Vagina (tissue), 2 donors: ENCODE data around the gene SH3BP2. TPM values are rescaled to one million over a fixed set of nuclear protein-coding genes. Genes with fewer than 3 reads are reported as not detected.

ENCODE experiments used
- DNase-seq, 2 donors: peaks; one replicate each; pipeline ENCODE4 v3.0.0-alpha.2; 2017; ENCODE audit errors: extremely low spot score in 2 of 2
- H3K27ac ChIP-seq: fragments of 200-600 bp; sonication (generic); one replicate; pipeline ENCODE4 v1.5.1; 2019
- H3K27me3 ChIP-seq: fragments of 200-600 bp; sonication (generic); one replicate; pipeline ENCODE4 v1.5.1; 2019
- H3K36me3 ChIP-seq, 2 donors: fragments of 200-600 bp; sonication (generic); one replicate each; pipeline ENCODE4 v1.5.1; 2017 to 2019
- H3K4me1 ChIP-seq: fragments of 200-600 bp; sonication (generic); one replicate; pipeline ENCODE4 v1.5.1; 2019
- H3K4me3 ChIP-seq, 2 donors: fragments of 200-600 bp; sonication (generic); 1 replicate in 1 of 2; 2 replicates in 1 of 2; pipeline ENCODE4 v1.5.1; 2016 to 2019
- H3K9me3 ChIP-seq: fragments of 200-600 bp; sonication (generic); one replicate; pipeline ENCODE4 v1.5.1; 2019
- POLR2A ChIP-seq, 2 donors: fragments of 450-650 bp; IDR thresholded peaks; one replicate each; pipeline ENCODE4 v1.6.1; 2017; ENCODE audit warnings: antibody characterized with exemption in 2 of 2, mild to moderate bottlenecking in 2 of 2, moderate library complexity in 2 of 2
- POLR2AphosphoS5 ChIP-seq, 2 donors: sonication (generic); formaldehyde crosslinking; IDR thresholded peaks; one replicate each; pipeline ENCODE4 v1.9.0; 2017; ENCODE audit warnings: antibody characterized with exemption in 2 of 2, mild to moderate bottlenecking in 2 of 2, low read depth in 1 of 2; ENCODE audit not compliant: insufficient read depth in 1 of 2
- intact Hi-C: fragments of 100-400 bp; cut with DNase I; formaldehyde crosslinking; loops from one replicate; pipeline ENCODE4 v1.15.1; 2023
- total RNA-seq: library from RNA; depleted of rRNA; stranded (reverse); fragments of >200 nt; gene quantifications from one replicate; pipeline ENCODE4 v1.2.3, GENCODE V29; 2016
- TF ChIP-seq, protein P1 (sequence below), 3 experiments: fragments of 450-650 bp in 2 of 3; fragments of 200-600 bp in 1 of 3; sonication (generic) in 1 of 3; IDR thresholded peaks; one replicate each; pipeline ENCODE4 v1.5.1; 2017 to 2019; ENCODE audit warnings: antibody characterized with exemption in 3 of 3, mild to moderate bottlenecking in 2 of 3, moderate library complexity in 2 of 3

SH3BP2 gene
- total RNA-seq, 1 donor from 2014 or later, result 102 TPM

DNA sequence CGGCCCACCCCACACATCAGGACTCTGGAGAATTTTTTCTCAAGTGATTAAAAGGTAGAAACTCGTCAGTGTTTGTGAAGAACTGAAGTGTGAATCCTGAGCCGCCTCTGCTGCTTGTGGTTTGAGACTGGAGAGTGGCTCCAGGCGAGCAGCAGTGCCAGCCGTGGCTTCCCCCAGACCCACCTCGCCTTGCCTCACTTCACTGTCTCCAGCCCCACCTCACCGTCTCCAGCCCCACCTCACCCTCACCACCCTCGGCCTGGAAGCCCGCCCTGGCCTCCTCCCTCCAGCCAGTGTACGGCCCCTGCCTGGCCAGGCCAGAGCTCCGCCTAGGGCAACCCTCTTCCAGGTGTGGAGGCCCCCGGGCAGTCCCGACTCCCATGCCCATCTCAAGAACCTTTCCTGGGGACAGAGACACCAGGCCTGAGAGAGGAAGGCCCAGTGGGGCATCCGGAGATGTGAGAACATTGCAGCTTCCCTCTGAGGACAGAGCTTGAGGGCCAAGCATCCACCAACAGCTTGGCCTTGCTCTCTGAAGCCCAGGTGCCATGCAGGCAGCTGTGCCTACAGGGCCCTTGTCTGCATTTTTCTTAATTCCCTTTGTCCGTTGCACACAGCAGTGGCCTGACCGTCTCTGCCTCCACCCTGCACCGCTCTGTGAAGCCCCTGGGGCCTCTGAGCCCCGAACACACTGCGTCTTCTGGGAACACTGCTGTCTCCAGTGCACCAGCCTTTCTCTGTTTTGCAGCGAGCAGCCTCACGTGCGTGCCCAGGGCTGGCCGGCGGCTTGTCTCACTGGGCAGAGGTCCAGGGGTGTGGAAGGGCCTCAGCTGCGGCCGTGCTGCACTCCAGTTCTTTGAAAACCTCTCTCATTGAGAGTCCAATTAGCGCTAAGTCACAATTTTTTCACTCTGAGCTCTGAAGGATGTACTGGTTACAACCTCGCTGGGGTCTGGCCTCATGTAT lies 13.8 kb downstream of the SH3BP2 start:
- peak overlapping the region; percentile 81 for H3K27ac ChIP-seq
- H3K9me3 ChIP-seq, result no peaks in the 10 kb centered on the region
- peaks cover 90% of the 10 kb centered on the region for H3K4me1 ChIP-seq
- no peak for DNase-seq
- no peaks in the 10 kb centered on the region for H3K27me3 ChIP-seq
- H3K4me3 ChIP-seq, result no peak overlapping the region
- no peaks in the 10 kb centered on the region for H3K36me3 ChIP-seq
- intact Hi-C loops, result no loop called here
- no peak for TF ChIP-seq POLR2A (IDR thresholded peaks at IDR 0.05)
- TF ChIP-seq, protein P1, sequence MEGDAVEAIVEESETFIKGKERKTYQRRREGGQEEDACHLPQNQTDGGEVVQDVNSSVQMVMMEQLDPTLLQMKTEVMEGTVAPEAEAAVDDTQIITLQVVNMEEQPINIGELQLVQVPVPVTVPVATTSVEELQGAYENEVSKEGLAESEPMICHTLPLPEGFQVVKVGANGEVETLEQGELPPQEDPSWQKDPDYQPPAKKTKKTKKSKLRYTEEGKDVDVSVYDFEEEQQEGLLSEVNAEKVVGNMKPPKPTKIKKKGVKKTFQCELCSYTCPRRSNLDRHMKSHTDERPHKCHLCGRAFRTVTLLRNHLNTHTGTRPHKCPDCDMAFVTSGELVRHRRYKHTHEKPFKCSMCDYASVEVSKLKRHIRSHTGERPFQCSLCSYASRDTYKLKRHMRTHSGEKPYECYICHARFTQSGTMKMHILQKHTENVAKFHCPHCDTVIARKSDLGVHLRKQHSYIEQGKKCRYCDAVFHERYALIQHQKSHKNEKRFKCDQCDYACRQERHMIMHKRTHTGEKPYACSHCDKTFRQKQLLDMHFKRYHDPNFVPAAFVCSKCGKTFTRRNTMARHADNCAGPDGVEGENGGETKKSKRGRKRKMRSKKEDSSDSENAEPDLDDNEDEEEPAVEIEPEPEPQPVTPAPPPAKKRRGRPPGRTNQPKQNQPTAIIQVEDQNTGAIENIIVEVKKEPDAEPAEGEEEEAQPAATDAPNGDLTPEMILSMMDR (IDR thresholded peaks at IDR 0.05), result no peak
- TF ChIP-seq POLR2AphosphoS5 (IDR thresholded peaks at IDR 0.05; ENCODE audit: insufficient read depth in 1 of 2, low read depth in 1 of 2), result no peak

DNA sequence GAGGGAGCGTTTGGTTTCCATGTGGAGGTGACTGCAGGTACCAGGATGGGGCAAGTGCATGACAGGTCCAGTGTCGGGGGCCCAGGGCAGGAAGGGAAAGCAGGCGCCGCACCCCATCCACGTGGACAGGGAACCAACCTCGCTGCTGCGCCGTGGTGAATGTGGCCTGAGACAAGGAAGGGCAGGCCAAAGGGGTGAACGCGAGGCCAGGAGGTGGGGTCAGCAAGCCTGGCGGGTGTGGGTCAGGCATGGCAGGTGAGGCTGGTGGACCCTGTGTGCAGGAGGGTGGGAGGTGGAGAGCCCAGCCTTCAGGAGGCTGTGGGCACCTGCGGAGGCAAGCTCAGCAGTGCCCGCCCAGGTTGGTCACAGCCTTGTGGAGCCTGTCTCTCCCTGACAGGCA lies 14.7 kb downstream of the SH3BP2 start:
- H3K4me1 ChIP-seq, result peaks cover 92% of the 10 kb centered on the region
- H3K4me3 ChIP-seq, result no peak overlapping the region
- intact Hi-C loops, result no loop called here
- H3K9me3 ChIP-seq, result no peaks in the 10 kb centered on the region
- no peaks in the 10 kb centered on the region for H3K27me3 ChIP-seq
- TF ChIP-seq POLR2AphosphoS5 (IDR thresholded peaks at IDR 0.05; ENCODE audit: insufficient read depth in 1 of 2, low read depth in 1 of 2), result no peak
- TF ChIP-seq POLR2A (IDR thresholded peaks at IDR 0.05), result no peak
- TF ChIP-seq, protein P1 (IDR thresholded peaks at IDR 0.05), result no peak
- H3K36me3 ChIP-seq, result no peaks in the 10 kb centered on the region
- no peak for DNase-seq
- peak overlapping the region; percentile 81 for H3K27ac ChIP-seq

DNA sequence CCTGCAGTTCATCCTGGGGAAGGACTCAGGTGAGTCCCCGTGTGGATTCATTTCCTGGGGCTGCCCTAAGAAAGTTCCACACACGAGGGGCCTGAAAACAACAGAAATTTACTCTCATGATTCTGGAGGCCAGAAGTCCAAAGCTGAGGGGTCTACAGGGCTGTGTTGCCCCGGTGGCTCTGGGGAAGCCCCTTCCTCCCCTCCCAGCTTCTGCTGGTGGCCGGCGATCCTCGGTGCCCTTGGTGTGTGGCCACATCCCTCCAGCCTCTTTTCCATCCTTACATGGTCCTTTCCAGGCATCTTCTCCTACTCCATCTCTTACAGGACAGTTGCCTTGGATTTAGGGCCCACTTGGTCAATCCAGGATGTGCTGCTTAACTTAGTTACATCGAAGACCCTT lies 15.1 kb downstream of the SH3BP2 start:
- intact Hi-C loops, result no loop called here
- Histone ChIP-seq H3K9me3 (no peaks in the 10 kb centered on the region), H3K27me3 (no peaks in the 10 kb centered on the region), H3K36me3 (no peaks in the 10 kb centered on the region), H3K4me3 (no peak overlapping the region), H3K27ac (no peak overlapping the region), H3K4me1 (peaks cover 92% of the 10 kb centered on the region)
- no peak for TF ChIP-seq POLR2A (IDR thresholded peaks at IDR 0.05)
- TF ChIP-seq, protein P1 (IDR thresholded peaks at IDR 0.05), result no peak
- no peak for TF ChIP-seq POLR2AphosphoS5 (IDR thresholded peaks at IDR 0.05; ENCODE audit: insufficient read depth in 1 of 2, low read depth in 1 of 2)
- DNase-seq, result no peak

DNA sequence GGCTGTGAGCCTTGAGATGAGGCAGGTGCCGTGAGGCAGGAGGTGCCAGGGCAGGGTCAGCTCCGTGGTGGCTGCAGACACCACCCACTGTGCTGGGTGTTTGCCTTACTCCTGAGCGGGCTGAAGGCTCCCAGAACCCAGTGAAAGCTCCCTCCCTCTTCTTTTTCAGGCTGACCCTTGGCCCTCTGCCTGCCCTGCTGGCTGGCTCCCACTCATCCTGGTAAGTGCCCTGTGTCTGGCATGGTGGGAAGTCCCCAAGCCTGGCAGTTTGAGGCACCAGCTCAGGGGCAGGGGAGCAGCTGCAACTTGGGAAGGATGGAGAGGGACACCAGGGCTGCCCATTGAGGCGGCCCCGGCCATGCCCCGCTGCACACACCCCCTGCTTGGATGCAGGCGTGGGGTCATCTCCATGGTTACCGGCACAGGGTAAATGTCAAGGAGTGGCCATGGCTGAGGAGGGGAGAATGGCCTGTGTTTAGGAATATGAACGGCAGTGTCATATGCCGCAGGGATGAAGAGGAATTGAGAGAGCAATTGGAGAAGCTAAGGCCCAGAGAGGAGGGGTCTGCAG lies 16.8 kb downstream of the SH3BP2 start:
- H3K27me3 ChIP-seq, result no peaks in the 10 kb centered on the region
- H3K36me3 ChIP-seq, result no peaks in the 10 kb centered on the region
- no peak overlapping the region for H3K4me3 ChIP-seq
- H3K9me3 ChIP-seq, result no peaks in the 10 kb centered on the region
- no peak overlapping the region for H3K27ac ChIP-seq
- TF ChIP-seq, protein P1 (IDR thresholded peaks at IDR 0.05), result no peak
- no peak for TF ChIP-seq POLR2A (IDR thresholded peaks at IDR 0.05)
- no peak for TF ChIP-seq POLR2AphosphoS5 (IDR thresholded peaks at IDR 0.05; ENCODE audit: insufficient read depth in 1 of 2, low read depth in 1 of 2)
- peaks cover 77% of the 10 kb centered on the region for H3K4me1 ChIP-seq
- no peak for DNase-seq
- intact Hi-C loops, result no loop called here

DNA sequence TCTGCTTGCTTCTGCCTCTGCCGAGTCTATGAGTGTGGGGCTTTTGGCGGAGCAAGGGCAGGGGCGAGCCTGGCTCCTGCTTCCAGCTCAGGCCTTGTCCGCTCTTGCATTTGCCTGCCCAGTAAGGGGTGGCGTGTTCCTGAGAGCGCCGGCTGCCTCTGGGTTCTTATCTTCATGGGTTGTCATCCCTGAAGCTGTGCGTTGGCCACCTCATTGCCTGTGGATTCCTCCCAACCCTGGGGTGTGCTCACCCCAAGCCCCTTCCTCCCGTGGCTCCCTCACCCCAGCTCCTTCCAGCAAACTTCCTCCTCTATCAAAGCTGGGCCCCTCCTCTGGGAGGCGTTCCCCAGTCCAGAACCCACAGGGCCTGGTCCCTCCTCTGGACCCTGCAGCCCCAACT lies 17.5 kb downstream of the SH3BP2 start:
- H3K4me1 ChIP-seq, result peaks cover 74% of the 10 kb centered on the region
- H3K27ac ChIP-seq, result peak overlapping the region; percentile 65
- intact Hi-C loops, result no loop called here
- no peak overlapping the region for H3K4me3 ChIP-seq
- no peaks in the 10 kb centered on the region for H3K27me3 ChIP-seq
- TF ChIP-seq, protein P1 (IDR thresholded peaks at IDR 0.05), result no peak
- TF ChIP-seq POLR2A (IDR thresholded peaks at IDR 0.05) (no peak), POLR2AphosphoS5 (IDR thresholded peaks at IDR 0.05; ENCODE audit: insufficient read depth in 1 of 2, low read depth in 1 of 2) (no peak)
- no peaks in the 10 kb centered on the region for H3K36me3 ChIP-seq
- no peaks in the 10 kb centered on the region for H3K9me3 ChIP-seq
- no peak for DNase-seq
